Bronchial epithelial cell (primary cell): ENCODE data around the gene TMEM200B. TPM values are rescaled to one million over a fixed set of nuclear protein-coding genes. Genes with fewer than 3 reads are reported as not detected.

ENCODE experiments used
- DNase-seq: peaks from one replicate; pipeline ENCODE4 v3.0.0-alpha.2; 2010; ENCODE audit warnings: low read depth
- FAIRE-seq: peaks from 2 replicates; lab custom pipeline; 2011; peaks lifted over from hg19 to GRCh38; lab: Jason Lieb, UNC
- H3K27me3 ChIP-seq: 2 replicates; pipeline ENCODE4 v1.5.1; 2011; ENCODE audit warnings: low read length; ENCODE audit not compliant: control insufficient read depth, insufficient read depth
- H3K36me3 ChIP-seq: 2 replicates; pipeline ENCODE4 v1.5.1; 2011; ENCODE audit warnings: low read length; ENCODE audit not compliant: control insufficient read depth, insufficient read depth
- H3K4me3 ChIP-seq: 2 replicates; pipeline ENCODE4 v1.5.1; 2011; ENCODE audit warnings: mild to moderate bottlenecking, low read depth, low read length, control low read depth
- CTCF ChIP-seq: IDR thresholded peaks from 2 replicates; pipeline ENCODE4 v1.5.1; 2011; ENCODE audit warnings: mild to moderate bottlenecking, moderate library complexity, low read length, control low read depth, inconsistent platforms; ENCODE audit not compliant: insufficient read depth, severe bottlenecking
- total RNA-seq: library from RNA; depleted of rRNA; stranded (reverse); fragments of >200 nt; gene quantifications from 2 replicates; pipeline ENCODE4 v1.2.1, GENCODE V29; 2014

Gene TMEM200B
- total RNA-seq, 1 donor from 2014 or later, result 1.1 TPM

DNA sequence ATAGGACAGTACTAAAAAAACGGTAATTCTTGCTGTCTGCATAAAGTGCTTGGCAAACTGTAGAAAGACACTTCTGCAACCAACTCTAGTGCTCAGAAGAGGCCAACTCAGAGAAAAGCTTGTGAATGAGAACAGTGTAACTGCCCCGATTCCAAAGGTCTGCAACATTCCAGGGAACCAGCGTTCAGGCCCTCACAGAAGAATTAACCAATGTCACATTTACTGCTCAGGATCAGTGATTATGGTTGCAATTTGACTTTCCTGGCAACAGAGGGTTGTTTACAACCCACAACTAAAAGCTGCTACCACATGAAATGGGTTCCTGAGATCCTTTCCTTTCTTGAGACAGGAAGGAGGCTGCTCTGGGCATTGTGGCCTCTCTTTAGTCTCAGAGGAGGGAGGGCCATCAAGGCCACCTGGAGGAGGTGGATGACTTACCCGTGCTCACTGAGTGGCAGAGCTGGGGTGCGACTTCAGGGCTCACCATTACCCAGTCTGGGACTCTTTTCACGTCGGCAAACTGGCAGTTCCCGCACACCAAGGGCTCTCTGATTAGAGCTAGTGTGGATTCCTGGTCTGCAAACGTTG is 42.7 kb upstream of the TMEM200B start:
- no peak for TF ChIP-seq CTCF
- FAIRE-seq (no peak), DNase-seq (no peak)
- Histone ChIP-seq H3K36me3 (peaks cover 16% of the 10 kb centered on the region), H3K27me3 (no peaks in the 10 kb centered on the region), H3K4me3 (no peak overlapping the region)

DNA sequence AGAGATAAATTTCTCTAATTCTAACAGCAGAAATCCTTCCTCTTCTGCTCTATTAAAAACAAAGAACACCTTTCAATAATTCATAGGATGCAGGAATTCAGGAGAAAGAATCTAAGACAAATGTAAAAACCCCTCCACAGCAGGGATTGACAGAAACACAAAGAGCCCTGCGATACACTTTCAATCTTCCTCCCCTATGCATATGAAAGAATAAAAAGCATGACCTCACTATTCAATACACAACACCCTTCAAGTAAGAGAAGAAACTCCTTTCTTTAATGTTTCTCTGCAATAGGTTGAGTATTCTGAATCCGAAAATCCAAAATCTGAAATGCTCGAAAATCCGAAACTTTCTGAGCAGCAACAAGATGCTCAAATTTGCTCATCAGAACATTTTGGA is 40.9 kb upstream of the TMEM200B start:
- no peaks in the 10 kb centered on the region for H3K27me3 ChIP-seq
- FAIRE-seq (no peak), DNase-seq (no peak)
- peaks cover 23% of the 10 kb centered on the region for H3K36me3 ChIP-seq
- no peak for TF ChIP-seq CTCF
- no peak overlapping the region for H3K4me3 ChIP-seq

DNA sequence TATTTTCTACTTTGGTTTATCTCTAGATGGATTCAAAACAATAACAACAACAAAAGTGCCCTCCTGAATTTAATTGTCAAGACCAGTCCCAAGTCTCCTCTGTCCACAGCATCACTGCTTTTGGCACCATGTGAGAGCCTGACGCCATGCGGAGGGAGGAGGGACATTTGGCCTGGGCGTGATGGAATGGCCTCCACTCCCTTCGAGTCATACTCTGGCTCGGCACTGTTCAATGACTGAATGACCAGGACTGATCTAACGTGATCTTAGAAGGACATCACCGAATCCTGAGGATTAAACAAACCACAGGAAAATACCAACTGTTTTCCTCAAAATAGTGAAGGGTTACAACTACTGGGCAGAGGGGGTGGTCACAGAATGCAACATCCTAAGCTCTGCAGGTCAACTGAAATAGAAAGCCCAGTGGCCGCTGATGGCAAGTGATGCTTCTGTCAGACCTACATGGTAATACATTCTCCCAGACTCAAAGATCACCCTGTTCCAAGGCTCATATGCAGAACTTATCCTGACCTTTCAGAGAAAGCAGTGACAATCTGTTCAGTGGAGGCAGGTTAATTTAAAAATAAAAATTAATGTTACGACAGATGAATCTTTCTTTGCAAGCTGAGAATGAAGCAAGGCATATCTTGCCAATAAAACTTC is 38.9 kb upstream of the TMEM200B start:
- DNase-seq (no peak), FAIRE-seq (no peak)
- no peak overlapping the region for H3K4me3 ChIP-seq
- TF ChIP-seq CTCF, result no peak
- no peaks in the 10 kb centered on the region for H3K27me3 ChIP-seq
- peaks cover 25% of the 10 kb centered on the region for H3K36me3 ChIP-seq

DNA sequence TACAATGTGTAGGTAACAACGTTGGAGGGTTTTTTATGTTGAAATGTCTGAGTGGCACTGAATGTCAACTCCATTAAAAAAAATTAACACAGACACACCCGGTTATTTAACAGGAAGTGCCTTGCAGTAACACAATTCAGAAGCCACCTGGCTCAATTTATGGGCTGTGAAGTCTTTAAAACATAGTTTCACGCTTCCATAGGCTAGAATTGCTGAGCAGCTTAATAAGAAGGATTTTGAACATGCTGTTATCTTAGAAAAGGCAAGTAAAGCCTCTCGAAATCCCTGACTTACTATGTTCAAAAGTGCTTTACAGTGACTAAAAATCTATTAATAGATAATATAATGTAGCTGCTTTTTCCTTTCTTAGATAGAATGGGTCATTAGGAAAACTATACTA is 38.3 kb upstream of the TMEM200B start:
- Histone ChIP-seq H3K4me3 (no peak overlapping the region), H3K27me3 (no peaks in the 10 kb centered on the region), H3K36me3 (peaks cover 25% of the 10 kb centered on the region)
- FAIRE-seq (no peak), DNase-seq (no peak)
- TF ChIP-seq CTCF, result no peak

DNA sequence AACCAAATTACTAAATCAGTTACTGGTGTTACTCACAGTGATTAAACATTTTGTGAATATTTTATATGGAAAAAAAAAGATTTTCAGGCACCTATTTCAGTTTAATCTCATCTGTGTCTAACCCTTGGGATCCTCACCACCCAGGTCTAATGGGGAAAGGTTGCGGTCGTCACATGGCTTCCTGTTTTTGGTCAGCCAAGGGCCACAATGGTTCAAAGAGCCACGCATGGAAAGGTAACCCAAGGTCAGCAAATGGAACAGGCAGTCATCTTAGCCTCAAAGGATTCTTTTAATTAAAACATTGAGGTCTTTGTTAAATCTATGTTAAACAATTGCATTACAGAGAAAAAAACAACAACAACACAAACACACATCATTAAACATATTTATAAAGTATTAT is 36.1 kb upstream of the TMEM200B start:
- Histone ChIP-seq H3K4me3 (no peak overlapping the region), H3K27me3 (no peaks in the 10 kb centered on the region), H3K36me3 (peaks cover 17% of the 10 kb centered on the region)
- TF ChIP-seq CTCF, result no peak
- DNase-seq (no peak), FAIRE-seq (no peak)

- no peak for DNase-seq
- FAIRE-seq, result no peak
- TF ChIP-seq CTCF, result no peak
- H3K4me3 ChIP-seq, result no peak overlapping the region
- H3K27me3 ChIP-seq, result no peaks in the 10 kb centered on the region
- H3K36me3 ChIP-seq, result peaks cover 24% of the 10 kb centered on the region
These were observed 33.5 kb upstream of the TMEM200B start for GRCh38 chr1:29157269-29157601.
